Choroid plexus epithelial cell (primary cell): ENCODE results near the gene PSMG3.

Experiments used
- DNase-seq: peaks from one replicate; pipeline ENCODE4 v3.0.0-alpha.2; 2010; ENCODE audit warnings: low read depth
- H3K4me3 ChIP-seq: 2 replicates; pipeline ENCODE4 v1.5.1; 2011; ENCODE audit warnings: low read depth, mild to moderate bottlenecking, control low read depth, low read length, moderate library complexity
- CTCF ChIP-seq: conservative IDR thresholded peaks from 2 replicates; pipeline ENCODE4 v1.5.1; 2011; ENCODE audit warnings: low read depth, mild to moderate bottlenecking, control low read depth, inconsistent platforms, low read length, moderate library complexity

Gene PSMG3

GRCh38 chr7:1536743-1537534 lies 32.9 kb downstream of the PSMG3 start:
- DNase-seq = peak; percentile 99
- H3K4me3 ChIP-seq = peak overlapping the region; percentile 58
- TF ChIP-seq CTCF = no peak

GRCh38 chr7:1536455-1536742 lies 33.4 kb downstream of the PSMG3 start:
- DNase-seq = no peak

GRCh38 chr7:1535701-1536454 lies 34.0 kb downstream of the PSMG3 start:
- TF ChIP-seq CTCF = no peak
- H3K4me3 ChIP-seq = no peak overlapping the region
- peak; percentile 45 for DNase-seq

More at GRCh38 chr7:1536455-1536742, 33.4 kb downstream of the PSMG3 start:
- H3K4me3 ChIP-seq = peak overlapping the region; percentile 35
- no peak for TF ChIP-seq CTCF

GRCh38 chr7:1535100-1535458 lies 34.8 kb downstream of the PSMG3 start:
- no peak for DNase-seq
- TF ChIP-seq CTCF = no peak
- H3K4me3 ChIP-seq = no peak overlapping the region

- no peak overlapping the region for H3K4me3 ChIP-seq
- DNase-seq = no peak
- no peak for TF ChIP-seq CTCF
These were observed 35.3 kb downstream of the PSMG3 start for GRCh38 chr7:1534330-1535099.

GRCh38 chr7:1533547-1534329 lies 36.1 kb downstream of the PSMG3 start:
- TF ChIP-seq CTCF = no peak
- H3K4me3 ChIP-seq = peak overlapping the region; percentile 7
- peak; percentile 84 for DNase-seq
